HEK293 (cell line): ENCODE measurements around the gene CRB2.

ENCODE experiments used
- CTCF ChIP-seq: fragments of 450-650 bp; formaldehyde crosslinking; IDR thresholded peaks from 2 replicates; pipeline ENCODE4 v1.5.1; 2016; ENCODE audit warnings: missing biosample characterization, missing genetic modification characterization
- ZBTB26 ChIP-seq: fragments of 450-650 bp; formaldehyde crosslinking; optimal IDR thresholded peaks from 2 replicates; pipeline ENCODE3; 2016; ENCODE audit warnings: missing biosample characterization, mild to moderate bottlenecking, missing genetic modification characterization
- ZFHX2 ChIP-seq: fragments of 450-650 bp; formaldehyde crosslinking; conservative IDR thresholded peaks from 2 replicates; pipeline ENCODE4 v1.5.1; 2016; ENCODE audit warnings: missing biosample characterization, missing genetic modification characterization
- ZNF248 ChIP-seq: fragments of 450-650 bp; formaldehyde crosslinking; IDR thresholded peaks from 2 replicates; pipeline ENCODE4 v1.5.1; 2017; ENCODE audit warnings: missing biosample characterization, missing genetic modification characterization
- ZNF354C ChIP-seq: fragments of 450-650 bp; formaldehyde crosslinking; IDR thresholded peaks from 2 replicates; pipeline ENCODE4 v1.5.1; 2016; ENCODE audit warnings: missing biosample characterization, missing genetic modification characterization, low read depth, borderline replicate concordance
- ZNF391 ChIP-seq: fragments of 450-650 bp; formaldehyde crosslinking; IDR thresholded peaks from 2 replicates; pipeline ENCODE4 v1.5.1; 2016; ENCODE audit warnings: low read depth, missing biosample characterization, missing genetic modification characterization, borderline replicate concordance
- ZNF701 ChIP-seq: fragments of 450-650 bp; formaldehyde crosslinking; IDR thresholded peaks from 2 replicates; pipeline ENCODE4 v1.5.1; 2016; ENCODE audit warnings: missing biosample characterization, missing genetic modification characterization
- ZSCAN23 ChIP-seq: fragments of 450-650 bp; formaldehyde crosslinking; IDR thresholded peaks from 2 replicates; pipeline ENCODE4 v1.5.1; 2016; ENCODE audit warnings: missing biosample characterization, missing genetic modification characterization

- TF ChIP-seq ZNF248 (tag by site-specific recombination) (no peak), CTCF (tag by site-specific recombination) (no peak), ZNF354C (tag by site-specific recombination) (no peak), ZNF391 (tag by site-specific recombination) (no peak), ZBTB26 (tag by site-specific recombination) (no peak), ZSCAN23 (no peak), ZFHX2 (tag by site-specific recombination) (no peak), ZNF701 (no peak)
Observed at GRCh38 chr9:123397975-123398374, 42.0 kb downstream of the CRB2 start.
